ENCODE results near the gene DCP1A. TPM values are rescaled to one million over a fixed set of nuclear protein-coding genes. Genes with fewer than 3 reads are reported as not detected.
"Not testable (repeated sequence)": the region's sequence is repeated elsewhere in the genome, so short reads cannot be mapped to it uniquely, and the experiment has no call there.

The DCP1A gene
- total and polyA plus RNA-seq, 7 donors: 4.8 to 19.3 (median 16.2) TPM

DNA sequence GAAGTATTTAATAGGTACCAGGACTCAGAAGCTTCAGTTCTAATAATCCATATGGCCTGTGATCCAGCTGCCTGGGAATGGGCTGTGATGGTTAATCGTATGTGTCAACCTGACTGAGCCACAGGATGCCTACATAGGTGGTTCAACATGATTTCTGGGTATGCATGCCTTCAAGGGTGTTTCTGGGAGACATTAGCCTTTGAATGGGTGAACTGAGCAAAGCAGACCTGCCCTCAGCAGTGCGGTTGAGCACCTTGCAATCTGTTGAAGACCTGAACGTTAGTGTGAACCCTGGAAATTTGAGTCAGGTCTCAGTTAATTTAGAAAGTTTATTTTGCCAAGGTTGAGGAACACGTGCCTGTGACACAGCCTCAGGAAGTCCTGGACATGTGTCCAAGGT lies 68.7 kb downstream of the DCP1A start:
- TF ChIP-seq, protein P1, sequence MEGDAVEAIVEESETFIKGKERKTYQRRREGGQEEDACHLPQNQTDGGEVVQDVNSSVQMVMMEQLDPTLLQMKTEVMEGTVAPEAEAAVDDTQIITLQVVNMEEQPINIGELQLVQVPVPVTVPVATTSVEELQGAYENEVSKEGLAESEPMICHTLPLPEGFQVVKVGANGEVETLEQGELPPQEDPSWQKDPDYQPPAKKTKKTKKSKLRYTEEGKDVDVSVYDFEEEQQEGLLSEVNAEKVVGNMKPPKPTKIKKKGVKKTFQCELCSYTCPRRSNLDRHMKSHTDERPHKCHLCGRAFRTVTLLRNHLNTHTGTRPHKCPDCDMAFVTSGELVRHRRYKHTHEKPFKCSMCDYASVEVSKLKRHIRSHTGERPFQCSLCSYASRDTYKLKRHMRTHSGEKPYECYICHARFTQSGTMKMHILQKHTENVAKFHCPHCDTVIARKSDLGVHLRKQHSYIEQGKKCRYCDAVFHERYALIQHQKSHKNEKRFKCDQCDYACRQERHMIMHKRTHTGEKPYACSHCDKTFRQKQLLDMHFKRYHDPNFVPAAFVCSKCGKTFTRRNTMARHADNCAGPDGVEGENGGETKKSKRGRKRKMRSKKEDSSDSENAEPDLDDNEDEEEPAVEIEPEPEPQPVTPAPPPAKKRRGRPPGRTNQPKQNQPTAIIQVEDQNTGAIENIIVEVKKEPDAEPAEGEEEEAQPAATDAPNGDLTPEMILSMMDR (IDR thresholded peaks at IDR 0.05): no peak
- H3K27ac ChIP-seq: no peak overlapping the region
- H3K36me3 ChIP-seq (ENCODE audit: insufficient read depth in 1 of 2, low read depth in 1 of 2): peaks cover 0 to 15% of the 10 kb centered on the region in 2 donors
- 65 to 70% (median 69%) methylated on average over 4 of the region's 4 CpGs for WGBS, 3 donors
- intact Hi-C loops (cut with DNase I): no loop called here
- H3K9me3 ChIP-seq: no peaks in the 10 kb centered on the region
- no peaks in the 10 kb centered on the region for H3K27me3 ChIP-seq (ENCODE audit: insufficient read depth in 3 of 3, low read length in 2 of 3)
- DNase-seq (no peak), ATAC-seq (no peak)
- H3K4me1 ChIP-seq: no peaks in the 10 kb centered on the region
- no peak overlapping the region for H3K4me3 ChIP-seq

DNA sequence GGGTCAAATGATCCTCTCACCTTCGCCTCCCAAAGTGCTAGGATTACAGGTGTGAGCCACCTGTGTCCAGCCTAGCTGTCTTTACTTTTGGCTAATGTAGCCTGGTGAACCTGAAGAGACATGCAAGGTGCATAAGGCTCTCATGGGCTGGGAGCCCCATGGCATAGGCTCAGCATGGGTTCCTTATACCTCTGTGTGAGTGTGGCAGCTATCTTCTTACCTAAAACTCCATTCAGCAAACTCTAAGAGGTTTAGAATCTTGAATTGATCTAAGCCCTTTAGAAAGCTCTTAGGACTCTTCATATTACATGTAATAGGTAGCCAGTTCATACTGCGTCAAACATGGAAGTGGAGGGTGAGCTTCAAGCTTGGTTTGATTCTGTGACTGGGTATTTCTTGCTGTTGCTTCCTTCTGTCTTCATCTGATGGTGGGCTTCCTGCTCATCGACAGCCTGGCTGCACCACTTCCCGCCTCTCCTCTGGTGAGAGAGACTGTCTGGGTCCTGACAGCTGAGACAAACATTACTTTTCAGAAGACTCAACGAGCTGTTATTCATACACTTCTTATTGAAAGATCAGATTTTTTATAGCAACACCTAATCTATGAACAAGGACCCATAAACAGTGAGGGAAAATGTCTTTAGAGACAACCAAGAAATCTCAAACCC lies 72.3 kb downstream of the DCP1A start:
- Histone ChIP-seq H3K27ac (peak overlapping the region; percentile 10), H3K36me3 (ENCODE audit: insufficient read depth in 1 of 2, low read depth in 1 of 2) (no peaks in the 10 kb centered on the region), H3K9me3 (no peaks in the 10 kb centered on the region), H3K4me3 (no peak overlapping the region), H3K4me1 (peaks cover 12% of the 10 kb centered on the region), H3K27me3 (ENCODE audit: insufficient read depth in 3 of 3, low read length in 2 of 3) (no peaks in the 10 kb centered on the region)
- 66 to 69% (median 67%) methylated on average over 5 of the region's 5 CpGs for WGBS, 3 donors
- no peak for DNase-seq
- intact Hi-C loops (cut with DNase I): no loop called here
- ATAC-seq: no peak
- TF ChIP-seq, protein P1 (IDR thresholded peaks at IDR 0.05): no peak

DNA sequence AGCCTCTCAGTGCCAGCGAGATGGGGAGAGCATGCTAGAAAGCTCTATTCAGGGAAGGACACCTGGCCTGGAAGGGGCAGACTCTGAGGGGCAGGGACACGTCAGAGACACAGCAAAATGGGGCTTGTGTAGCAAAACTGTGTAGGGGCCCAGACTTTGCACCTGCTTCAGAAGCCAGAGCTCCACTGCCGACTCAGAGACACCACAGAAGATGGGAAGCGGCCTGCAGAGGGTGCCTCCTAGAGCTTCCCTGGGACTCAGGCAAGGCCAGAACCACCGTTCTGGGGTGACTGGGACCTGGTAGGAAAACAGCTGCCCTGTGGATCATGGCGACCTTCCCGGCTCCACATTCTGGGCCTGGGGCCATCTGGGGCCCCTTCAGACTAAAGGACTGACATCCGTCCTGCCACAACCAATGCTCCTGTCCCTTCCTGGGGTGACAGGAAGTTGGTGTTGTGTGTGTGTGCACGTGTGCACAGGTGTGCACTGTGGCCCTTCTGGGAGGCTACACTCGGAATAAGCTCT lies 74.1 kb downstream of the DCP1A start:
- intact Hi-C loops (cut with DNase I): no loop called here
- 71 to 79% (median 73%) methylated on average over 10 of the region's 10 CpGs for WGBS, 3 donors

DNA sequence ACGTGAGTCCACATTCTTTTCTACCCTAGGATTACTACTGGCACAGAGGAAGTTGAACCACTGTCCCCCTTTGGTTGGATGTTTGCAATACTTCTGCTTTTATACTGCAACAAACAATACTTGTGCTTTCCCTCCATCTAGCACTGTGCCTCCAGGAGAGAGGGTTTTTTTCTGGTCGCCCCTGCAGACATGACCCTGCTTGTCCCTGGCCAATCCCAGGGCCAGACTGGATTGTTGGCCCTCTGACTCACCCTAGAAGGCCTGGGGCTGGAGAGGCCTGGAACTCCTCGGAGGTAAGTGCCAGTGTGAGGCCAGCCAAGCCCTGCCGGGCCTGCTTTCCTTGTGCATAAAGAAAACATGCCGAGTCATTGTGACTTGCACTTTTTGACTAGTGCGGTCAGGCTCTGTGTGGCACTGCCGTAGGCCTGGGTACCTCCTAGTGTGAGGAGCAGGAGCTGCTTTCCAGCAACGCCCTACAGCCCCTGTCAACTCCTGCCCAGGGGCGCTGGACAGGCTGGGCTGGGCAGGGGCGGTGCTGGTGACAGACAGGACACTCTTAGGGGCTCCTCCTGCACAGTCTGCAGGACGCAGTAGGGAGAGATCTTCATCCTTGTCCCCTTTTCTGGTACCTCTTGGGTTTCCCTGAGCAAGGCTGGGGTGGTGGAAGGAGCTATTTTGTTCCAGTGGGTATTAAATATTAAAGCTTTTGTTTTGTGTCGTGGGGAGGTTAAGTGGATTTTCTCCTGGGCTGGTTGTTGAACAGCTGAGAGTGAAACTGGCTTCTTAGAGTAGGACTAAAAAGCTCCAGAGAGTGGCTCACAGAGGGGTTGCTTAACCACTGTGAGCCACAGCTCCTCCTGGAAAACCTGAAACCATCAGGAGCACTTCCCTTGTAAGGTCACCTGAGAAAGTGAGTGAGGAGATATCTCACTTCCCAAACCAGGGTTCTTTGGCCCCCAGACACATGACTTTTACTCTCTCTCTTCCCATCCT lies 77.2 kb downstream of the DCP1A start:
- H3K4me3 ChIP-seq: peak overlapping the region; percentile 15
- DNase-seq: peak; percentile 79 to 88
- peak overlapping the region; percentile 84 for H3K27ac ChIP-seq
- no peaks in the 10 kb centered on the region for H3K27me3 ChIP-seq (ENCODE audit: insufficient read depth in 3 of 3, low read length in 2 of 3)
- no peaks in the 10 kb centered on the region for H3K9me3 ChIP-seq
- TF ChIP-seq, protein P1 (IDR thresholded peaks at IDR 0.05): no peak
- 24 to 45% (median 37%) methylated on average over 12 of the region's 12 CpGs for WGBS, 3 donors
- peak; percentile 93 to 97 (median 96) for ATAC-seq
- no peaks in the 10 kb centered on the region for H3K36me3 ChIP-seq (ENCODE audit: insufficient read depth in 1 of 2, low read depth in 1 of 2)
- peaks cover 19% of the 10 kb centered on the region for H3K4me1 ChIP-seq
- intact Hi-C loops (cut with DNase I): no loop called here

More for the DNA sequence above, 74.1 kb downstream of the DCP1A start:
- no peaks in the 10 kb centered on the region for H3K27me3 ChIP-seq (ENCODE audit: insufficient read depth in 3 of 3, low read length in 2 of 3)
- H3K4me1 ChIP-seq: peaks cover 19% of the 10 kb centered on the region
- ATAC-seq (no peak), DNase-seq (no peak)
- H3K27ac ChIP-seq: no peak overlapping the region
- TF ChIP-seq, protein P1 (IDR thresholded peaks at IDR 0.05): no peak
- no peaks in the 10 kb centered on the region for H3K36me3 ChIP-seq (ENCODE audit: insufficient read depth in 1 of 2, low read depth in 1 of 2)
- no peak overlapping the region for H3K4me3 ChIP-seq
- H3K9me3 ChIP-seq: no peaks in the 10 kb centered on the region

DNA sequence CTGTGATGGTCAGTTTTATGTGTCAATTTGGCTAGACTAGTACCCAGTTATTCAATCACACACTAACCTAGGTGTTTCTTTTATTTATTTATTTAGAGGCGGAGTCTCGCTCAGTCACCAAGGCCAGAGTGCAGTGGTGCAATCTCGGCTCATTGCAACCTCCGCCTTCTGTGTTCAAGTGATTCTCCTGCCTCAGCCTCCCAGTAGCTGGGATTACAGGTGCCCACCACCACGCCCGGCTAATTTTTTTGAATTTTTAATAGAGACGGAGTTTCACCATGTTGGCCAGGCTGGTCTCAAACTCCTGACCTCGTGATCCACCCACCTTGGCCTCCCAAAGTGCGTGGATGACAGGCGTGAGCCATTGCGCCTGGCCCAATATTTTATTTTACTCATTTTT lies 78.2 kb downstream of the DCP1A start:
- intact Hi-C loops (cut with DNase I); H3K27me3 ChIP-seq (ENCODE audit: insufficient read depth in 3 of 3, low read length in 2 of 3); H3K36me3 ChIP-seq (ENCODE audit: insufficient read depth in 1 of 2, low read depth in 1 of 2); DNase-seq; ATAC-seq; H3K9me3 ChIP-seq; H3K4me3 ChIP-seq: not testable (repeated sequence)
- 96 to 98% (median 97%) methylated on average over 11 of the region's 11 CpGs for WGBS, 3 donors
- Histone ChIP-seq H3K4me1 (peaks cover 28% of the 10 kb centered on the region), H3K27ac (peak overlapping the region; percentile 84)
